NCI-H460 (cell line): ENCODE results near the gene HOXD10. TPM values are rescaled to one million over a fixed set of nuclear protein-coding genes. Genes with fewer than 3 reads are reported as not detected.

Source experiments
- DNase-seq: peaks from one replicate; pipeline ENCODE4 v3.0.0-alpha.2; 2016; ENCODE audit warnings: low read depth; ENCODE audit errors: extremely low read depth
- total RNA-seq: library from RNA; depleted of rRNA; stranded (reverse); fragments of >200 nt; shearing (Covaris generic); gene quantifications from 2 replicates; pipeline ENCODE4 v1.2.3, GENCODE V29; 2014

Gene HOXD10
- total RNA-seq, 1 experiment from 2014 or later, result 0.25 TPM

GRCh38 chr2:176147210-176147799 is 30.7 kb downstream of the HOXD10 start:
- no peak for DNase-seq

GRCh38 chr2:176147800-176148496 is 31.4 kb downstream of the HOXD10 start:
- no peak for DNase-seq

GRCh38 chr2:176148751-176149421 is 32.3 kb downstream of the HOXD10 start:
- no peak for DNase-seq

- no peak for DNase-seq
Measured at GRCh38 chr2:176149481-176149938, 32.9 kb downstream of the HOXD10 start.

GRCh38 chr2:176149939-176150583 is 33.5 kb downstream of the HOXD10 start:
- DNase-seq, result no peak

- no peak for DNase-seq
Measured at GRCh38 chr2:176150584-176151441, 34.2 kb downstream of the HOXD10 start.

GRCh38 chr2:176151442-176152287 is 35.1 kb downstream of the HOXD10 start, which contains the start of gene HOXD4:
TSS of gene HOXD4 (plus strand) at chr2:176151550. CDS start at chr2:176151634, 84 bp downstream.
- DNase-seq, result no peak

- no peak for DNase-seq
Measured at GRCh38 chr2:176152350-176153181, 36.0 kb downstream of the HOXD10 start.

GRCh38 chr2:176154576-176155252 is 38.1 kb downstream of the HOXD10 start:
- DNase-seq, result no peak

- no peak for DNase-seq
Measured at GRCh38 chr2:176155356-176156044, 38.9 kb downstream of the HOXD10 start.

GRCh38 chr2:176156301-176156806 is 39.8 kb downstream of the HOXD10 start:
- DNase-seq, result no peak

GRCh38 chr2:176156807-176157498 is 40.4 kb downstream of the HOXD10 start, which contains the start of gene HOXD3:
TSS of gene HOXD3 (plus strand) at chr2:176157307. CDS start at chr2:176169115, 11,808 bp downstream.
- DNase-seq, result no peak

- no peak for DNase-seq
Measured at GRCh38 chr2:176157499-176158185, 41.1 kb downstream of the HOXD10 start.

- DNase-seq, result no peak
Measured at GRCh38 chr2:176158186-176158591, 41.6 kb downstream of the HOXD10 start.

GRCh38 chr2:176158855-176159662 is 42.5 kb downstream of the HOXD10 start:
- DNase-seq, result no peak
